HCT116 (cell line): ENCODE results near the gene CTNNA1. TPM values are rescaled to one million over a fixed set of nuclear protein-coding genes. Genes with fewer than 3 reads are reported as not detected.

Experiments used
- ATAC-seq: fragments of 200-7000 bp; cut with Tn5 transposase; 2 replicates; pipeline ENCODE4 v1.9.1; 2020; ENCODE audit warnings: mild to moderate bottlenecking, moderate library complexity
- BruUV-seq: library from RNA; stranded (reverse); fragments of 400-500 nt; replicated peaks from 2 replicates; lab custom pipeline; 2021; lab: Mats Ljungman, UMichigan
- CTCF ChIA-PET: fragments of 300-600 bp; sonication (Branson Sonifier 250); formaldehyde crosslinking; loops from one replicate; lab custom pipeline; 2021; ENCODE audit warnings: antibody characterized with exemption; lab: Charles Lee
- POLR2A ChIA-PET: fragments of 300-600, 350-600 bp; sonication (Branson Sonifier 250); formaldehyde crosslinking; loops from one replicate; lab custom pipeline; 2021; ENCODE audit warnings: antibody characterized with exemption; lab: Charles Lee
- RAD21 ChIA-PET, 2 experiments: fragments of 300-600 bp; sonication (Branson Sonifier 250); formaldehyde crosslinking; loops; one replicate each; lab custom pipeline; 2023; ENCODE audit warnings: low total read pairs in 2 of 2; ENCODE audit not compliant: uncharacterized antibody in 2 of 2, unreplicated experiment in 2 of 2, low non-redundant PET in 1 of 2; lab: Charles Lee
- DNase-seq: peaks from one replicate; pipeline ENCODE4 v3.0.0-alpha.2; 2010; ENCODE audit warnings: low read depth, low spot score
- H2AFZ ChIP-seq: fragments of 200-600 bp; shearing (Covaris generic), sonication (generic); 2 replicates; pipeline ENCODE4 v1.6.1; 2017; ENCODE audit warnings: low read depth, mixed run types, mixed read lengths, antibody characterized with exemption, low read length; ENCODE audit not compliant: poor library complexity, severe bottlenecking
- H3K27ac ChIP-seq: 2 replicates; pipeline ENCODE4 v1.5.1; 2012; ENCODE audit warnings: low read depth, low read length
- H3K27me3 ChIP-seq: fragments of 200-600 bp; sonication (generic); 2 replicates; pipeline ENCODE4 v1.6.1; 2016; ENCODE audit warnings: mixed run types, low read length, mixed read lengths; ENCODE audit not compliant: insufficient read depth
- H3K36me3 ChIP-seq, 2 experiments: fragments of 200-500 bp in 1 of 2; fragments of 200-600 bp in 1 of 2; sonication (Bioruptor generic) in 1 of 2; sonication (generic) in 1 of 2; 2 replicates each; pipeline versions ENCODE4 v1.5.1 to v1.6.1; 2014 to 2016; ENCODE audit warnings: low read length in 2 of 2, inconsistent platforms in 1 of 2, mixed read lengths in 1 of 2, mixed run types in 1 of 2; ENCODE audit not compliant: insufficient read depth in 2 of 2, control insufficient read depth in 1 of 2
- H3K4me1 ChIP-seq, 2 experiments: fragments of 200-600 bp in 1 of 2; sonication (generic) in 1 of 2; 2 replicates each; pipeline versions ENCODE4 v1.5.1 to v1.6.1; 2012 to 2017; ENCODE audit warnings: low read length in 2 of 2, inconsistent platforms in 1 of 2, mild to moderate bottlenecking in 1 of 2, mixed read lengths in 1 of 2, mixed run types in 1 of 2, moderate library complexity in 1 of 2; ENCODE audit not compliant: insufficient read depth in 2 of 2, control insufficient read depth in 1 of 2
- H3K4me2 ChIP-seq: fragments of 200-600 bp; sonication (generic); 2 replicates; pipeline ENCODE4 v1.6.1; 2017; ENCODE audit warnings: mixed run types, low read length, mixed read lengths
- H3K4me3 ChIP-seq, 2 experiments: fragments of 200-600 bp in 1 of 2; sonication (generic) in 1 of 2; replicated peaks in 1 of 2; 2 replicates each; pipeline ENCODE4 v1.5.1; 2011 to 2016; ENCODE audit warnings: low read length in 2 of 2, control low read depth in 1 of 2, low read depth in 1 of 2, mild to moderate bottlenecking in 1 of 2, mixed read lengths in 1 of 2, mixed run types in 1 of 2
- H3K79me2 ChIP-seq: fragments of 200-600 bp; sonication (generic); 2 replicates; pipeline ENCODE4 v1.6.1; 2017; ENCODE audit warnings: mild to moderate bottlenecking, mixed run types, low read length, moderate library complexity, mixed read lengths; ENCODE audit not compliant: insufficient read depth
- H3K9ac ChIP-seq: fragments of 200-600 bp; sonication (generic); 2 replicates; pipeline ENCODE4 v1.6.1; 2016; ENCODE audit warnings: low read length, mixed read lengths
- H3K9me2 ChIP-seq: fragments of 200-600 bp; sonication (generic), shearing (Covaris generic); 2 replicates; pipeline ENCODE4 v1.6.1; 2017; ENCODE audit warnings: mixed run types, mild to moderate bottlenecking, moderate library complexity; ENCODE audit not compliant: insufficient read depth
- H3K9me3 ChIP-seq, 2 experiments: fragments of 200-500 bp in 1 of 2; fragments of 200-600 bp in 1 of 2; sonication (Bioruptor generic) in 1 of 2; sonication (generic) in 1 of 2; 2 replicates each; pipeline ENCODE4 v1.6.1; 2014 to 2017; ENCODE audit warnings: low read length in 2 of 2, mixed read lengths in 2 of 2, inconsistent platforms in 1 of 2, low read depth in 1 of 2, mild to moderate bottlenecking in 1 of 2, mixed run types in 1 of 2, moderate library complexity in 1 of 2; ENCODE audit not compliant: control insufficient read depth in 1 of 2, insufficient read depth in 1 of 2
- H4K20me1 ChIP-seq: fragments of 200-600 bp; sonication (generic), shearing (Covaris generic); 2 replicates; pipeline ENCODE4 v1.6.1; 2017; ENCODE audit warnings: mixed run types, mild to moderate bottlenecking, moderate library complexity; ENCODE audit not compliant: insufficient read depth
- CBX3 ChIP-seq: IDR thresholded peaks from 2 replicates; pipeline ENCODE4 v1.6.1; 2012; ENCODE audit warnings: low read depth
- CEBPB ChIP-seq: IDR thresholded peaks from 2 replicates; pipeline ENCODE4 v1.6.1; 2012; ENCODE audit warnings: low read depth
- CTCF ChIP-seq, 3 experiments: fragments of 200-600 bp in 1 of 3; sonication (generic) in 1 of 3; IDR thresholded peaks in 2 of 3; conservative IDR thresholded peaks in 1 of 3; 2 replicates each; pipeline ENCODE4 v1.5.1; 2012 to 2017; ENCODE audit warnings: low read depth in 2 of 3, low read length in 2 of 3, antibody characterized with exemption in 1 of 3, borderline replicate concordance in 1 of 3, control low read depth in 1 of 3, mild to moderate bottlenecking in 1 of 3, mixed read lengths in 1 of 3, mixed run types in 1 of 3, moderate library complexity in 1 of 3; ENCODE audit not compliant: insufficient read depth in 1 of 3
- EGR1 ChIP-seq: IDR thresholded peaks from 2 replicates; pipeline ENCODE4 v1.6.1; 2012; ENCODE audit warnings: low read depth
- ELF1 ChIP-seq: IDR thresholded peaks from 2 replicates; pipeline ENCODE4 v1.6.1; 2012; ENCODE audit warnings: low read depth, borderline replicate concordance
- EZH2 ChIP-seq: fragments of 200-600 bp; sonication (generic); IDR thresholded peaks from 2 replicates; pipeline ENCODE4 v1.6.1; 2017; ENCODE audit warnings: antibody characterized with exemption, mixed run types
- EZH2phosphoT487 ChIP-seq: fragments of 200-600 bp; IDR thresholded peaks from 2 replicates; pipeline ENCODE4 v1.6.1; 2018; ENCODE audit warnings: antibody characterized with exemption, borderline replicate concordance
- FOSL1 ChIP-seq: IDR thresholded peaks from 2 replicates; pipeline ENCODE4 v1.6.1; 2012; ENCODE audit warnings: low read depth
- POLR2A ChIP-seq: IDR thresholded peaks from 2 replicates; pipeline ENCODE4 v1.7.0; 2011; ENCODE audit warnings: borderline replicate concordance; ENCODE audit not compliant: insufficient read depth, insufficient read length; ENCODE audit errors: extremely low read depth
- POLR2AphosphoS5 ChIP-seq: IDR thresholded peaks from 2 replicates; pipeline ENCODE4 v1.6.1; 2011; ENCODE audit warnings: mild to moderate bottlenecking, low read depth, low read length, moderate library complexity
- RAD21 ChIP-seq: IDR thresholded peaks from 2 replicates; pipeline ENCODE4 v1.6.1; 2012; ENCODE audit warnings: low read depth, mild to moderate bottlenecking
- SIN3A ChIP-seq: IDR thresholded peaks from 2 replicates; pipeline ENCODE4 v1.6.1; 2012; ENCODE audit warnings: low read depth
- SP1 ChIP-seq: IDR thresholded peaks from 2 replicates; pipeline ENCODE4 v1.6.1; 2012; ENCODE audit warnings: low read depth
- TCF7L2 ChIP-seq: IDR thresholded peaks from 2 replicates; pipeline ENCODE4 v1.7.0; 2011; ENCODE audit warnings: borderline replicate concordance, inconsistent platforms; ENCODE audit not compliant: insufficient read depth, insufficient read length; ENCODE audit errors: extremely low read depth
- YY1 ChIP-seq: IDR thresholded peaks from 2 replicates; pipeline ENCODE4 v1.6.1; 2011; ENCODE audit warnings: low read length, low read depth, moderate library complexity, mild to moderate bottlenecking; ENCODE audit not compliant: insufficient replicate concordance; ENCODE audit errors: extremely low read depth
- ZBTB33 ChIP-seq: IDR thresholded peaks from 2 replicates; pipeline ENCODE4 v1.6.1; 2011; ENCODE audit warnings: mild to moderate bottlenecking, low read length, moderate library complexity; ENCODE audit not compliant: insufficient replicate concordance; ENCODE audit errors: extremely low read depth
- ZFX ChIP-seq: fragments of 450-650 bp; IDR thresholded peaks from 2 replicates; pipeline ENCODE4 v1.6.1; 2017
- intact Hi-C: fragments of 100-400 bp; cut with micrococcal nuclease; formaldehyde crosslinking; loops from 2 replicates; pipeline ENCODE4 v1.10.0; 2022
- total RNA-seq: library from RNA; stranded (reverse); gene quantifications from one replicate; pipeline ENCODE4 v1.2.1, GENCODE V29; 2021; ENCODE audit not compliant: unreplicated experiment
- TF ChIP-seq, protein P1 (sequence below): IDR thresholded peaks from 2 replicates; pipeline ENCODE4 v1.6.1; 2012

CTNNA1 gene
- total RNA-seq, 1 experiment from 2014 or later: 313 TPM

GRCh38 chr5:138873466-138874221 is 120.4 kb downstream of the CTNNA1 start:
- ChIA-PET CTCF (no interaction called here), POLR2A (interaction anchor here (1.2 kb wide), 1 partner anchor 12 kb away, joined by 4 read pairs; no protein-coding TSS in a partner anchor), RAD21 (no interaction called here)
- Histone ChIP-seq H3K9me3 (no peaks in the 10 kb centered on the region), H3K79me2 (peaks cover 90% of the 10 kb centered on the region), H4K20me1 (peaks cover 15% of the 10 kb centered on the region; the same call in 1 of the 2 replicates), H3K27ac (no peak overlapping the region), H3K4me1 (peaks cover 13 to 15% of the 10 kb centered on the region in 2 experiments), H3K9me2 (no peaks in the 10 kb centered on the region), H3K36me3 (no peaks in the 10 kb centered on the region), H3K27me3 (no peaks in the 10 kb centered on the region), H3K4me3 (no peak overlapping the region), H3K4me2 (no peak overlapping the region), H2AFZ (no peak overlapping the region), H3K9ac (no peak overlapping the region)
- no peak for DNase-seq
- TF ChIP-seq EGR1 (no peak), EZH2phosphoT487 (no peak), TCF7L2 (no peak), CBX3 (no peak), CEBPB (no peak), FOSL1 (no peak), SIN3A (no peak), POLR2A (no peak), ZFX (no peak), CTCF (IDR thresholded peaks at IDR 0.05 in 2 of 3, conservative IDR thresholded peaks at IDR 0.05 in 1 of 3; ENCODE audit: borderline replicate concordance in 1 of 3, insufficient read depth in 1 of 3, low read depth in 2 of 3, low read length in 2 of 3) (no peak), POLR2AphosphoS5 (no peak), EZH2 (no peak), RAD21 (no peak), SP1 (no peak), ELF1 (no peak), YY1 (no peak), ZBTB33 (no peak)
- TF ChIP-seq, protein P1, sequence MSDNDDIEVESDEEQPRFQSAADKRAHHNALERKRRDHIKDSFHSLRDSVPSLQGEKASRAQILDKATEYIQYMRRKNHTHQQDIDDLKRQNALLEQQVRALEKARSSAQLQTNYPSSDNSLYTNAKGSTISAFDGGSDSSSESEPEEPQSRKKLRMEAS: no peak
- BruUV-seq: no TSS peak
- no peak for ATAC-seq
- intact Hi-C loops: no loop called here
